NT2/D1 (cell line): ENCODE results near the gene ATP9A.

Experiments
- SUZ12 ChIP-seq: IDR thresholded peaks from 2 replicates; pipeline ENCODE4 v1.6.1; 2011; ENCODE audit not compliant: insufficient read length, insufficient read depth; ENCODE audit errors: extremely low read depth
- YY1 ChIP-seq: IDR thresholded peaks from 2 replicates; pipeline ENCODE4 v1.6.1; 2011; ENCODE audit not compliant: insufficient read length, insufficient read depth
- ZNF274 ChIP-seq: IDR thresholded peaks from 2 replicates; pipeline ENCODE4 v1.6.1; 2011; ENCODE audit warnings: mild to moderate bottlenecking, low read depth, low read length

DNA sequence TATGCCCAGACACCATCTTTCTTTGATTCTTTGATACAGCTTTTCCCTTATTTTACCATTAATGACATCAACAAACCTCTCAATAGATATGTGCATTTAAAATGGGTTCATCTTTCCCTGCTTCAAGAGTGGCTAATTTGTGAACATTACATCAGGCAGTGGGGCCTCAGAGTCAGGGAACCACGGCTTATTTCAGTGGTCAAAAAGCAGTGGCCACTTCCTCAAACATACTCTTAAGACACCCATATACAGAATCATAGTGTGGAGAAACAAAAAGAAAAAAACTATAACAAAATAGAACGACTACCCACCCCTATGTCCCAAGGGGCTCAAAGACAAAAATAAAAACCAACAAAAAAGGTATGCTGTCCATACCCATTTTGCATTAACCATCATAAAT lies 21.2 kb upstream of the ATP9A start:
- no peak for TF ChIP-seq YY1
- no peak for TF ChIP-seq SUZ12
- no peak for TF ChIP-seq ZNF274
